H9 (cell line): ENCODE measurements around the gene GCK. TPM values are rescaled to one million over a fixed set of nuclear protein-coding genes. Genes with fewer than 3 reads are reported as not detected.

Source experiments
- DNase-seq: peaks from one replicate; pipeline ENCODE4 v3.0.0-alpha.2; 2017
- H2AFZ ChIP-seq: one replicate; pipeline ENCODE4 v1.6.1; 2013; ENCODE audit warnings: mild to moderate bottlenecking, low read length, control low read depth, moderate library complexity
- H2AK5ac ChIP-seq: 2 replicates; pipeline ENCODE4 v1.6.1; 2013; ENCODE audit warnings: low read length, control low read depth, mixed read lengths; ENCODE audit not compliant: insufficient read length
- H2BK120ac ChIP-seq: one replicate; pipeline ENCODE4 v1.6.1; 2013; ENCODE audit warnings: low read depth, mild to moderate bottlenecking, low read length, control low read depth, inconsistent platforms; ENCODE audit not compliant: poor library complexity, severe bottlenecking
- H2BK12ac ChIP-seq: 2 replicates; pipeline ENCODE4 v1.6.1; 2013; ENCODE audit warnings: low read length, control low read depth, mixed read lengths, low read depth; ENCODE audit not compliant: insufficient read length
- H2BK15ac ChIP-seq: 2 replicates; pipeline ENCODE4 v1.6.1; 2013; ENCODE audit warnings: low read depth, low read length, control low read depth
- H2BK20ac ChIP-seq: one replicate; pipeline ENCODE4 v1.6.1; 2013; ENCODE audit warnings: low read depth, mild to moderate bottlenecking, low read length, control low read depth, inconsistent platforms; ENCODE audit not compliant: poor library complexity, severe bottlenecking
- H2BK5ac ChIP-seq: 2 replicates; pipeline ENCODE4 v1.6.1; 2013; ENCODE audit warnings: low read length, control low read depth, mixed read lengths; ENCODE audit not compliant: insufficient read length
- H3K14ac ChIP-seq: 2 replicates; pipeline ENCODE4 v1.6.1; 2013; ENCODE audit warnings: low read length, control low read depth; ENCODE audit not compliant: insufficient read depth
- H3K18ac ChIP-seq: 2 replicates; pipeline ENCODE4 v1.6.1; 2013; ENCODE audit warnings: low read depth, mild to moderate bottlenecking, mixed read lengths, low read length, control low read depth; ENCODE audit not compliant: insufficient read length
- H3K23ac ChIP-seq: 2 replicates; pipeline ENCODE4 v1.6.1; 2013; ENCODE audit warnings: low read length, control low read depth, mixed read lengths, low read depth; ENCODE audit not compliant: insufficient read length
- H3K23me2 ChIP-seq: 2 replicates; pipeline ENCODE4 v1.6.1; 2013; ENCODE audit warnings: low read depth, mild to moderate bottlenecking, mixed read lengths, low read length, control low read depth; ENCODE audit not compliant: insufficient read length, poor library complexity, severe bottlenecking
- H3K27ac ChIP-seq: 2 replicates; pipeline ENCODE4 v1.5.1; 2013; ENCODE audit warnings: low read length, control low read depth, mixed read lengths, low read depth; ENCODE audit not compliant: insufficient read length
- H3K27me3 ChIP-seq: 2 replicates; pipeline ENCODE4 v1.6.1; 2013; ENCODE audit warnings: low read length, control low read depth, inconsistent platforms; ENCODE audit not compliant: insufficient read depth
- H3K4ac ChIP-seq: 2 replicates; pipeline ENCODE4 v1.6.1; 2013; ENCODE audit warnings: low read depth, mild to moderate bottlenecking, control low read depth, inconsistent platforms, low read length, moderate library complexity
- H3K4me1 ChIP-seq: 2 replicates; pipeline ENCODE4 v1.6.1; 2013; ENCODE audit warnings: low read length, control low read depth, inconsistent platforms; ENCODE audit not compliant: insufficient read depth
- H3K4me2 ChIP-seq: 2 replicates; pipeline ENCODE4 v1.6.1; 2013; ENCODE audit warnings: low read length, control low read depth, mixed read lengths; ENCODE audit not compliant: insufficient read length, insufficient read depth
- H3K56ac ChIP-seq: 2 replicates; pipeline ENCODE4 v1.6.1; 2013; ENCODE audit warnings: low read depth, mild to moderate bottlenecking, mixed read lengths, low read length, control low read depth; ENCODE audit not compliant: insufficient read length
- H3K79me1 ChIP-seq: 2 replicates; pipeline ENCODE4 v1.6.1; 2013; ENCODE audit warnings: low read depth, mild to moderate bottlenecking, moderate library complexity, low read length, control low read depth, inconsistent platforms; ENCODE audit not compliant: insufficient read depth, poor library complexity, severe bottlenecking
- H3K79me2 ChIP-seq: 2 replicates; pipeline ENCODE4 v1.6.1; 2013; ENCODE audit warnings: low read length, control low read depth, inconsistent platforms; ENCODE audit not compliant: insufficient read depth
- H3K9ac ChIP-seq: 2 replicates; pipeline ENCODE4 v1.6.1; 2013; ENCODE audit warnings: low read length, control low read depth, mixed read lengths; ENCODE audit not compliant: insufficient read length; ENCODE audit errors: extremely low read depth
- H3K9me3 ChIP-seq: one replicate; pipeline ENCODE4 v1.6.1; 2013; ENCODE audit warnings: low read depth, low read length, inconsistent platforms; ENCODE audit not compliant: control insufficient read depth
- H3T11ph ChIP-seq: one replicate; pipeline ENCODE4 v1.6.1; 2013; ENCODE audit warnings: mild to moderate bottlenecking, low read length, control low read depth, inconsistent platforms
- H4K20me1 ChIP-seq: one replicate; pipeline ENCODE4 v1.6.1; 2013; ENCODE audit not compliant: control insufficient read depth, insufficient read length, insufficient read depth
- H4K5ac ChIP-seq: 2 replicates; pipeline ENCODE4 v1.6.1; 2013; ENCODE audit warnings: low read depth, mild to moderate bottlenecking, mixed read lengths, low read length, control low read depth; ENCODE audit not compliant: insufficient read length
- H4K8ac ChIP-seq: replicated peaks from 2 replicates; pipeline ENCODE4 v1.6.1; 2013; ENCODE audit warnings: low read length, control low read depth, mixed read lengths, low read depth; ENCODE audit not compliant: insufficient read length
- H4K91ac ChIP-seq: 2 replicates; pipeline ENCODE4 v1.6.1; 2013; ENCODE audit warnings: low read depth, mild to moderate bottlenecking, moderate library complexity, mixed read lengths, low read length, control low read depth; ENCODE audit not compliant: insufficient read length
- H3K27ac Mint-ChIP-seq, 3 experiments: 2 replicates in 2 of 3; 3 replicates in 1 of 3; pipeline ENCODE4 v1.8.0; 2020 to 2021; ENCODE audit warnings: mixed read lengths in 3 of 3, mild to moderate bottlenecking in 1 of 3, moderate library complexity in 1 of 3
- H3K27me3 Mint-ChIP-seq: 2 replicates; pipeline ENCODE4 v1.8.0; 2021; ENCODE audit warnings: low read depth, mild to moderate bottlenecking, moderate library complexity, mixed read lengths
- H3K36me3 Mint-ChIP-seq, 3 experiments: 2 replicates in 2 of 3; 3 replicates in 1 of 3; pipeline ENCODE4 v1.8.0; 2020 to 2021; ENCODE audit warnings: low read depth in 3 of 3, mixed read lengths in 3 of 3; ENCODE audit not compliant: insufficient read depth in 1 of 3
- H3K4me1 Mint-ChIP-seq, 2 experiments: 2 replicates each; pipeline ENCODE4 v1.8.0; 2020; ENCODE audit warnings: mixed read lengths in 2 of 2
- H3K4me3 Mint-ChIP-seq, 2 experiments: 2 replicates in 1 of 2; 3 replicates in 1 of 2; pipeline ENCODE4 v1.8.0; 2020 to 2021; ENCODE audit warnings: mild to moderate bottlenecking in 2 of 2, mixed read lengths in 2 of 2, moderate library complexity in 1 of 2
- H3K9me3 Mint-ChIP-seq, 2 experiments: 2 replicates in 1 of 2; 3 replicates in 1 of 2; pipeline ENCODE4 v1.8.0; 2020; ENCODE audit warnings: mild to moderate bottlenecking in 2 of 2, mixed read lengths in 2 of 2, moderate library complexity in 1 of 2
- WGBS: extraction: QIAGEN DNeasy Blood & Tissue Kit; methylation state at CpG from one replicate; pipeline ENCODE4 v1.1.7; 2013; ENCODE audit warnings: missing lambda C conversion rate, low lambda C conversion rate, mixed read lengths; ENCODE audit not compliant: insufficient read length; ENCODE audit errors: extremely low coverage; 5-methylcytosine and 5-hydroxymethylcytosine counted together
- total RNA-seq: library from RNA; stranded (reverse); gene quantifications from 2 replicates; pipeline ENCODE4 v1.2.1, GENCODE V29; 2021
- TF ChIP-seq, protein P1 (sequence below): fragments of 200-600 bp; sonication (generic); conservative IDR thresholded peaks from 3 replicates; pipeline ENCODE4 v1.8.0; 2021; ENCODE audit warnings: antibody characterized with exemption, mild to moderate bottlenecking

GCK gene
- total RNA-seq, 1 experiment from 2014 or later = 0.98 TPM

- H2AFZ ChIP-seq = no peak overlapping the region
- H2BK5ac ChIP-seq = no peak overlapping the region
- H3K23me2 ChIP-seq = peaks cover 11% of the 10 kb centered on the region
- H4K91ac ChIP-seq = no peak overlapping the region
- Mint-ChIP-seq H3K4me3 (peak overlapping the region; percentile 70 to 86), H3K27me3 (peaks cover 23% of the 10 kb centered on the region), H3K4me1 (peaks cover 10 to 12% of the 10 kb centered on the region in 2 experiments), H3K27ac (no peak overlapping the region), H3K9me3 (peaks cover 3% of the 10 kb centered on the region in 2 experiments; a peak in 3 of 5 replicates), H3K36me3 (peaks cover 33 to 58% (median 47%) of the 10 kb centered on the region in 3 experiments)
- H4K8ac ChIP-seq = no peak overlapping the region
- no peak overlapping the region for H2BK120ac ChIP-seq
- H4K5ac ChIP-seq = no peak overlapping the region
- no peak for DNase-seq
- H3K4me1 ChIP-seq = no peaks in the 10 kb centered on the region
- no peak overlapping the region for H3K9ac ChIP-seq
- H3K56ac ChIP-seq = no peak overlapping the region
- no CpG with 5 or more reads among the region's 12 CpGs for WGBS
- H2BK20ac ChIP-seq = no peak overlapping the region
- H3K18ac ChIP-seq = no peak overlapping the region
- no peaks in the 10 kb centered on the region; the same call in 1 of the 2 replicates for H3K79me2 ChIP-seq
- no peak overlapping the region for H2BK12ac ChIP-seq
- no peak overlapping the region for H3K4ac ChIP-seq
- peaks cover 2% of the 10 kb centered on the region for H3K79me1 ChIP-seq
- no peak overlapping the region for H3K14ac ChIP-seq
- no peak overlapping the region for H2AK5ac ChIP-seq
- H3K23ac ChIP-seq = no peak overlapping the region
- H2BK15ac ChIP-seq = no peak overlapping the region
- no peak overlapping the region for H3T11ph ChIP-seq
- TF ChIP-seq, protein P1, sequence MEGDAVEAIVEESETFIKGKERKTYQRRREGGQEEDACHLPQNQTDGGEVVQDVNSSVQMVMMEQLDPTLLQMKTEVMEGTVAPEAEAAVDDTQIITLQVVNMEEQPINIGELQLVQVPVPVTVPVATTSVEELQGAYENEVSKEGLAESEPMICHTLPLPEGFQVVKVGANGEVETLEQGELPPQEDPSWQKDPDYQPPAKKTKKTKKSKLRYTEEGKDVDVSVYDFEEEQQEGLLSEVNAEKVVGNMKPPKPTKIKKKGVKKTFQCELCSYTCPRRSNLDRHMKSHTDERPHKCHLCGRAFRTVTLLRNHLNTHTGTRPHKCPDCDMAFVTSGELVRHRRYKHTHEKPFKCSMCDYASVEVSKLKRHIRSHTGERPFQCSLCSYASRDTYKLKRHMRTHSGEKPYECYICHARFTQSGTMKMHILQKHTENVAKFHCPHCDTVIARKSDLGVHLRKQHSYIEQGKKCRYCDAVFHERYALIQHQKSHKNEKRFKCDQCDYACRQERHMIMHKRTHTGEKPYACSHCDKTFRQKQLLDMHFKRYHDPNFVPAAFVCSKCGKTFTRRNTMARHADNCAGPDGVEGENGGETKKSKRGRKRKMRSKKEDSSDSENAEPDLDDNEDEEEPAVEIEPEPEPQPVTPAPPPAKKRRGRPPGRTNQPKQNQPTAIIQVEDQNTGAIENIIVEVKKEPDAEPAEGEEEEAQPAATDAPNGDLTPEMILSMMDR = no peak
- H3K9me3 ChIP-seq = no peaks in the 10 kb centered on the region
- no peaks in the 10 kb centered on the region for H4K20me1 ChIP-seq
- H3K4me2 ChIP-seq = peak overlapping the region; percentile 99
- H3K27ac ChIP-seq = no peak overlapping the region
- no peaks in the 10 kb centered on the region for H3K27me3 ChIP-seq
Measured at GRCh38 chr7:44121761-44122420, 67.3 kb downstream of the GCK start.
